Inflammatory macrophage treated with lipopolysaccharide for 1 hour (primary cell): ENCODE results near the gene RAI1.

Experiments
- DNase-seq, 2 donors: peaks; one replicate each; pipeline ENCODE4 v3.0.0-alpha.2; 2020 to 2022

Gene RAI1

GRCh38 chr17:17754719-17755686, 73.7 kb downstream of the RAI1 start:
- no peak for DNase-seq

GRCh38 chr17:17755715-17756114, 74.5 kb downstream of the RAI1 start:
- DNase-seq = no peak

DNA sequence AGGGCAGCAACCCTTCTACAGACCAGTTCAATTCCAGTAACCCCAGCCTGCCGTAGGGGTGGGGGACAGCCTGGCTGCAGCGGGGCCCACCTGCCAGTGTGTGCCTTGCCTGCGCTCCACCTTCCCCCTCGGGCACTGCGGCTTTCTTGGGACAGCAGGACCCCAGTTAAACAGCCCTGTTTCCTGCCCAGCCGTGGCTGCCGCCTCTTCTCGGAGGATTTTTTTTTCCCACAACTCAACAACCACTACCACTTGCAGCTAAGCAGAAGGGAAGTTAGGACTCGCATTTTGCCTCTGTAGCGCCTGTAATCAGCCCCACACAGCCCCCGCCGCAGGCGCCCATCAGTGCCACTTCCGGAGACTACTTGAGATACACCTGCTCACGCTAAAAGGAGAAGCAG, 76.1 kb downstream of the RAI1 start:
- DNase-seq = no peak

DNA sequence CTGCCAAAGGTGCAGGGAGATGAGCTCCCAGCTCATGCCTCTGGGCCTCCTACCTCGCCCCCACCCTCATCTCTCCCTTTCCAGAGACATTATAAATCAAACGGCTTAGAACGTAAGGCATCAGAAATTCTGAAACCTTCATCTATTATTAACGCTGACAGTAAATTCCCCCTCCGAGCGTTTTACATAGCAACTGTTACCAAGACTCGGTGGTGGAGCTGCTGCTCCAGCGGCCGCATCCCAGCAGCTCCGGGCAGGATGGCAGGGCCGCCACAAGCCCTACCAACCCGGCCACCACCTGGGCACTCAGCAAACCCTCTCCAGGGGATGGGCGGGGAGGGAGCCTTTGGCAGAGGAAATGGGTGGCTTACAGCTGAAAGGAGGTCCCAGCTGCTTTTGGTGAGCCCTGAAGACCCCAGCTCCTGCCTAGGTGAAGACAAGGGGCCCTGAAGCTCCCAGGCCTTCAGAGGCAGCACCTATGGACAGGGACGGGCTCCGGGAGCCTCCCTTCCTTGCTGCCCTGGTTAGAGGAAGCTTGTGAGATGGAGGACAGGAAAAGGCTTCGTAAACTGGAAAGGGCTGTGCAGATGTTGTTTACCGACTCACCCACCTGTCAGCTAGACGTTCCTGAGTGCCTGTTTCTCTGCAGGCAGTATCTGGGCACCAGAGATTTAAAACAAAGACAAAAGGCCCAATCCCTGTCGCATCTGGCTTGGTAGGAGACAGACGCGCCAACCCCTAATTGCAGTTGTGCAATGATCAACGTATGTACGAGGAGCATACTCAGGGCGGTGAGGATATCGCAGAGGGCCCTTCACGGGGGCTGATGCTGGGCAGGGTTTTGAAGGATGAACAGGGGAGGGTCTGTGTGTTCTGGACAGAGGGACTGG, 76.9 kb downstream of the RAI1 start:
- no peak for DNase-seq

- DNase-seq = no peak
Measured at GRCh38 chr17:17758941-17759563, 77.8 kb downstream of the RAI1 start.

GRCh38 chr17:17760350-17760749, 79.1 kb downstream of the RAI1 start:
- no peak for DNase-seq

GRCh38 chr17:17760872-17761550, 79.8 kb downstream of the RAI1 start:
- no peak for DNase-seq

- DNase-seq = no peak
Measured at GRCh38 chr17:17761894-17762743, 80.9 kb downstream of the RAI1 start.

- DNase-seq = no peak
Measured at GRCh38 chr17:17762744-17763105, 81.5 kb downstream of the RAI1 start.

- no peak for DNase-seq
Measured at GRCh38 chr17:17763136-17763535, 81.9 kb downstream of the RAI1 start.

DNA sequence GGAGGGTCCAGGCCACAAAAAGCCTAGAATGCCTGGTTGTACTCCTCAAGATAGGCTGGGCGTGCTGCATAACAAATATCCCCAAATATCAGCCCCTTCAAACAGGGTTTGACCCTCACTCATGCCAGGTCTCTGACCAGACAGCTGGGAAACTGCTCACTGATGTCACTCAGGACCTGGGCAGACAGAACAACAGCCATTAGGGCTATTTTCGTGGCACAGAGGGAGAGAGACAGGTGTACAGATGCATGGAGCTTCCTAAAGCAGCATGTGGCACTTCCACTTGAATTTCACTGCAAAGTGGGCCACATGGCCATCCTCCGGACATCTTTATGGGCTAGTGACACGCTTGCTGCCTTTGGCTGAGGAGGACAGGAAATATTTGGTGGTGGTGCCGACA, 82.5 kb downstream of the RAI1 start:
- no peak for DNase-seq

DNA sequence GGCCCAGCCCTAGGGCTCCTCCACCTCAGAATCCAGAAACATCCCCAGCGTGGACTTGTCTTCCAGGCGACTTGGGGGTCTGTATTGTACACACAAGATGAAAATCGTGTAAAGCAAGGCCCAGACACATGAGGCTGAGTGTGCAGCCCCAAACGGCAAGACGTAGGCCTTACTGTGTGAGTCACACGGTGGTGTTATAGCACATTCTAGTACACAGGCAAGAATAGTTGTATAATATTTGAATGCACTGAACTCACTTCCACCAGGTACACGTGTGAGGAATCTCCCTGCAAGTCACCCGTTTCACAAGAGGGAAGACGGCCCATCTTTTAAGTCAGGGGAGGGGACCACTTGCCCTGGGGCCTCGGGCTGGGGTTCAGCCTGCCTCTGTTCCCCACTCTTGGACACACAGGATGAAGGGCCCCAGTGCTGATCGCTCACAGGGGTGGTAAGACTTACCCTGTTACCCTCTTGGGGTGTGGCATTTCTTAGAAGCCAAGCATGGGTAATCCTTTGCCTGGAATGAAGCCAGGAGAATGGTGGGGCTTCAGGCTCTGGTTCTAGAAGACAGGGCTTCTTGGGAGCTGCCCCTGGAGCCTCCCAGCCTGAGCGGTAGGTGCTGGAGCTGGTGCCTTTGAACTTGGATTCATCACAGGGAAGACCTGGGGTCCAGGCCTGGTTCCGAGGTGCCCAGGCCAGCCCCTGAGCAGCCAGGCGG, 84.3 kb downstream of the RAI1 start:
- DNase-seq = no peak

DNA sequence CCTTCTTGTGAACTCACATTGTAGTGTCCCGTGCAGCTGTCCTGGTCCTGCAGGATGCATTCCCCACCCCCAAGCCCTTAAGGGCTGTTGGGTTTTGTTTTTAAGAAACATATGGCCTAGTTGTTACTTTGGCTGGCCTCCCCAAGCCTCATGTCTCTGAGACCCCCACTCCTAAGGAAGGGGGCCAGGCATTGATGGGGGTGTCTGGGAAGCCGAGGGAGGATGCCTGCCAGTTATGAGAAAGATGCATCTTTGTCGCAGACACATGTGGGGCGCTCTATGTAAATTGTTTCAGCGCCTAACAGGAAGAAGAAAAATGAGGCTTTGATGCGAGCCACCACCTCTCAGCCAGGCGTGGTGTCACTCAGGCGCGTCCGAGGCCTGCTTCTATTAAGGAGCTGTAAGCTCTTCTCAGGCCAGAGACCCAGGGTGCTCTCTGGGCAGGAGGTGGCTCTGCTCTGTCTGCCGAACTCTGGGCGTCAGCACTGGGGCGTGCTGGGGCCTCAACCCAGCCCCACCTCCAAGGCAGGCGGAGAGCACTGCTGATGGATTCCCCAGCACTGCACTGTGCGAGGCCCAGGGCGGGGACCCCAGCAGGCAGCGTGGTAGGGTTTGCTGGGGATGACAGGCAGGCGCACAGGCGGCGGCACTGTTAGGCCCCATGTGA, 85.0 kb downstream of the RAI1 start:
- no peak for DNase-seq

GRCh38 chr17:17766744-17767120, 85.5 kb downstream of the RAI1 start:
- DNase-seq = no peak

- DNase-seq = no peak
Measured at GRCh38 chr17:17767154-17767869, 86.1 kb downstream of the RAI1 start.

DNA sequence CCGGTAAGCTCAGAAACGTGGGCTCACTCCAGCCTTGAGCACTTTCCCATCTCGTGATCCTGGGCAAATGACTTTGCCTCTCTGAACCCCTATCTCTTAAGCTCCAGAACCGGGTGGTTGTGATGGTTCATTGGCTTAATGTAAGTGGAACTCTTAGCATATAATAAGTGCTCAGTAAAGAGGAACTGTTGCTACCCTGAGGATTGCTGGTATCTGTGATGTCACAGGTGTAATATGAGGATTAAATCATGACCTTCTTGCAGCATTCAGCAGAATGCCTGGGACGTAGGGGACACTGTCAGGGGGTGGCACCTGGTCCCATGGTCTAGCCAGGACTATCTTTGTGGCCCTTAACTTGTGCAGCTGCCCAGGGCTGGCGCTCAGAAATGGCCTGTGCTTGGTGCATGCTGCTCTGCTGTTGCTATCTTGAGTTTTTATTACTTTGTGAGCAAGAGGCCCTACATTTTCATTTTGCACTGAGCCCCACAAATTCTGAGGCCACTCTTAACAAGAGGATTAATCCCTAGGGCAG, 86.7 kb downstream of the RAI1 start:
- DNase-seq = no peak

DNA sequence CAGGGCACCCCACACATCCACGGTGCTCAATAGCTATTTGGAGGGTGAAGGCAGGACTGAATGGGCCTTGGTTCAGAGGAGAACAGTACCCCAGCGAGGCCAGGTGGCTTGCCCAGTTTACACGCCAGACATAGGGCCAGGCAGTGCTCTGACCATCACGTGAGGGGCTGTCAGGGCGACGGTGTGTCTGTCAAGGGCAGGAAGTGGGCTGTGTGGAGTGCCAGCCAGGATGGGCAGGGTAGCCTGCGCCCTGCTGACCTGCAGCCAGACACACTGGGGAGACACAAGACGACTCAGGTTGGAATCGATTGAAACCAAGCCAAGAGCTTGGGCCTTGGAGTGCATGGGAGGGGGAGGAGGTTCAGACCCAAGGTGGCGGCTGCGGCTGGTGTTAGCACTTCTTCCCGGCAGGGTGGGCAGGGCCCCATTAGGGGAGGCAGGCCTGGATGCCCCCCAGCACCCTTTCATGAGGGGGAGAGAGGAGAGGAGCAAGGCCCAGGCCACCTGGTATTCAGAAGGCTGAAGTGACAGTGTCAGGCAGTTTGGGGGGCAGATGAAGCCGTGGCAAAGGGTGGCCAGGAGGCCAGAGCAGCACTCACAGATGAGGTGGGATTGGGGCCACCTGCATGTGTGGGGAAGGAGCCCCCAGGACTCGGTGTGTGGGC, 87.3 kb downstream of the RAI1 start:
- no peak for DNase-seq

GRCh38 chr17:17769869-17770631, 88.8 kb downstream of the RAI1 start:
- DNase-seq = no peak
